Lung (tissue), 12 donors: Measurements from ENCODE around the gene CRYZ. TPM values are rescaled to one million over a fixed set of nuclear protein-coding genes. Genes with fewer than 3 reads are reported as not detected.

Experiments
- ATAC-seq: fragments of 200-7000 bp; cut with Tn5 transposase; one replicate; pipeline ENCODE4 v1.9.1; 2020; ENCODE audit warnings: moderate number of reproducible peaks; ENCODE audit not compliant: insufficient read depth, low FRiP score
- DNase-seq, 3 donors: peaks; one replicate each; pipeline ENCODE4 v3.0.0-alpha.2; 2013 to 2017
- H3K27ac ChIP-seq, 2 donors: one replicate each; pipeline ENCODE4 v1.5.1; 2013; ENCODE audit warnings: mild to moderate bottlenecking in 2 of 2, moderate library complexity in 2 of 2, control low read depth in 1 of 2, inconsistent platforms in 1 of 2, low read depth in 1 of 2, low read length in 1 of 2
- H3K27me3 ChIP-seq, 3 donors: one replicate each; pipeline ENCODE4 v1.5.1; 2013; ENCODE audit warnings: low read length in 2 of 3; ENCODE audit not compliant: control insufficient read depth in 3 of 3, insufficient read depth in 3 of 3
- H3K36me3 ChIP-seq, 4 donors: one replicate each; pipeline ENCODE4 v1.5.1; 2013; ENCODE audit warnings: low read length in 4 of 4, mild to moderate bottlenecking in 1 of 4, moderate library complexity in 1 of 4; ENCODE audit not compliant: control insufficient read depth in 4 of 4, insufficient read depth in 4 of 4
- H3K4me1 ChIP-seq, 5 donors: one replicate each; pipeline ENCODE4 v1.5.1; 2013; ENCODE audit warnings: low read length in 5 of 5, mild to moderate bottlenecking in 2 of 5, moderate library complexity in 1 of 5; ENCODE audit not compliant: control insufficient read depth in 5 of 5, insufficient read depth in 5 of 5
- H3K4me3 ChIP-seq: one replicate; pipeline ENCODE4 v1.5.1; 2013; ENCODE audit warnings: mild to moderate bottlenecking, control low read depth, moderate library complexity
- H3K9ac ChIP-seq, 2 donors: one replicate each; pipeline ENCODE4 v1.5.1; 2013; ENCODE audit warnings: low read length in 2 of 2, control low read depth in 1 of 2; ENCODE audit not compliant: insufficient read depth in 1 of 2
- H3K9me3 ChIP-seq, 4 donors: one replicate each; pipeline ENCODE4 v1.5.1; 2013; ENCODE audit warnings: low read length in 3 of 4, mild to moderate bottlenecking in 1 of 4, moderate library complexity in 1 of 4; ENCODE audit not compliant: control insufficient read depth in 4 of 4, insufficient read depth in 3 of 4
- WGBS, 2 donors: extraction: QIAGEN DNeasy Blood & Tissue Kit; methylation state at CpG; one replicate each; pipeline ENCODE4 v1.1.7; 2013; 5-methylcytosine and 5-hydroxymethylcytosine counted together
- polyA plus RNA-seq, 2 donors: library from polyadenylated mRNA; stranded (reverse); fragments of 200-250 nt; gene quantifications; one replicate each; pipeline ENCODE4 v1.2.1, GENCODE V29; 2013
- total RNA-seq, 2 donors: library from RNA; depleted of rRNA in 1 of 2; stranded (reverse); fragments of >200 nt in 1 of 2; gene quantifications; one replicate each; pipeline ENCODE4 v1.2.1, GENCODE V29; 2014 to 2021
- TF ChIP-seq, protein P1 (sequence below): IDR thresholded peaks from 2 replicates; pipeline ENCODE4 v1.5.1; 2012; ENCODE audit warnings: mild to moderate bottlenecking; ENCODE audit errors: control extremely low read depth, extremely low read depth
- donor health status: control.
- donor health status: control.
- donor health status: Bipolar disorder and iron deficiency.
- donor health status: healthy.
- donor health status: DM: yes; HTN: yes; CAD: no.

Gene CRYZ
- total and polyA plus RNA-seq, 4 donors: 10.9 to 55.9 (median 42.6) TPM

DNA sequence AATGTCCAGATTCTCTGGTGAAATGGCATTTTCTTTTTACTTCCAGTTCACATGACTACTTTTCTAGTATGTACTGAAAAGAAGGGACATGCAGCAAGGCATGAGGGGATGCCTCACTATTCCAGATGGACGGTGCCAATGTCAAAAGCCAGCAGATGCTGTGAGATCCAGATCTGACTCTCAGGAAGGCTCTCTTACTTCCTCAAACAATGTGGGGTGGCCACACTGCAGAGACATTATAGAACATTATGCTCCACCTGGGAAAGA, 17.7 kb downstream of the CRYZ start:
- no peaks in the 10 kb centered on the region for H3K4me1 ChIP-seq
- H3K27ac ChIP-seq: no peak overlapping the region
- 93 to 98% methylated on average over 1 of the region's 1 CpG for WGBS, 2 donors
- no peaks in the 10 kb centered on the region for H3K27me3 ChIP-seq
- H3K9me3 ChIP-seq: no peaks in the 10 kb centered on the region
- H3K4me3 ChIP-seq: no peak overlapping the region
- TF ChIP-seq, protein P1, sequence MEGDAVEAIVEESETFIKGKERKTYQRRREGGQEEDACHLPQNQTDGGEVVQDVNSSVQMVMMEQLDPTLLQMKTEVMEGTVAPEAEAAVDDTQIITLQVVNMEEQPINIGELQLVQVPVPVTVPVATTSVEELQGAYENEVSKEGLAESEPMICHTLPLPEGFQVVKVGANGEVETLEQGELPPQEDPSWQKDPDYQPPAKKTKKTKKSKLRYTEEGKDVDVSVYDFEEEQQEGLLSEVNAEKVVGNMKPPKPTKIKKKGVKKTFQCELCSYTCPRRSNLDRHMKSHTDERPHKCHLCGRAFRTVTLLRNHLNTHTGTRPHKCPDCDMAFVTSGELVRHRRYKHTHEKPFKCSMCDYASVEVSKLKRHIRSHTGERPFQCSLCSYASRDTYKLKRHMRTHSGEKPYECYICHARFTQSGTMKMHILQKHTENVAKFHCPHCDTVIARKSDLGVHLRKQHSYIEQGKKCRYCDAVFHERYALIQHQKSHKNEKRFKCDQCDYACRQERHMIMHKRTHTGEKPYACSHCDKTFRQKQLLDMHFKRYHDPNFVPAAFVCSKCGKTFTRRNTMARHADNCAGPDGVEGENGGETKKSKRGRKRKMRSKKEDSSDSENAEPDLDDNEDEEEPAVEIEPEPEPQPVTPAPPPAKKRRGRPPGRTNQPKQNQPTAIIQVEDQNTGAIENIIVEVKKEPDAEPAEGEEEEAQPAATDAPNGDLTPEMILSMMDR: no peak
- DNase-seq (no peak), ATAC-seq (no peak)
- no peak overlapping the region for H3K9ac ChIP-seq
- peaks cover 12 to 26% (median 16%) of the 10 kb centered on the region in 4 donors for H3K36me3 ChIP-seq

DNA sequence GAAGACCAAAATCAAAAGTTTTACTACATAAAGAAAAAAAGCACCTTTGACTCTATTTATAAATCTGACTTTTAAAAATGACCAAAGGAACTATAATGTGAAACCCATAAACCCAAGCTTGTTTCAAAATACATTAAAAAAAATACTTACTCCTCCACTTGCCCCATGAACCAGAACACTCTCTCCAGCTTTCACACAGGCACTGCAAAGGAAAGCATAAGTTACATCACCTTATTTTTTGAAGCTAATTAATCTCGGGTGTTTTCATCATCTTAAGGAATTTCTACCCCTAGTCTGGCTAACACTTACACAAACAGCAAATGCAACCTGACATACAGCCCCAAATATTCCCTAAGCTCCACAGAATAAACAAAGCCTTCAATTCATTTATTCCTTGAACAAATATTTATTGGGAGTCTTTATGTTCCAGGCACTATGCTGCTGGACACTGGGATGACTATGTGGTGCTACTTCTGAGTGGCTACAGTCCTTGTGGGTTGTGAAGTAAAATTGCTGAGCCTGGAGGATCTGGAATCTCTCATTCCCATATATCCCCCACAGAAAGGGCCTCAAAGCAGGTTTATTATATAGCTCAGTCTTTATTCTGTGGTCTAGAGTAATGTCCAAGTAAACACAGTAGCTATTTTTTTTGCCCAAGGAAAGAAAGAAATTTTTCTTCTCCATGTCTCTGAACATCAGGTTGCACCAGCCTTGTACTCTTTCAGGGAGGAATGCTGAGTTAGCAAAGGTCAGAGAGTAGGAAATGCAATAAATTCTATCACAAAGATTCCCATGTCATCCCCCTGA, 18.2 kb downstream of the CRYZ start:
- H3K9me3 ChIP-seq: no peaks in the 10 kb centered on the region
- no peak for DNase-seq
- no peak overlapping the region for H3K9ac ChIP-seq
- H3K27me3 ChIP-seq: no peaks in the 10 kb centered on the region
- no peak overlapping the region for H3K27ac ChIP-seq
- 79 to 82% methylated on average over 1 of the region's 1 CpG for WGBS, 2 donors
- ATAC-seq: no peak
- H3K36me3 ChIP-seq: peaks cover 10 to 26% (median 14%) of the 10 kb centered on the region in 4 donors
- TF ChIP-seq, protein P1: no peak
- no peak overlapping the region for H3K4me3 ChIP-seq
- no peaks in the 10 kb centered on the region for H3K4me1 ChIP-seq

DNA sequence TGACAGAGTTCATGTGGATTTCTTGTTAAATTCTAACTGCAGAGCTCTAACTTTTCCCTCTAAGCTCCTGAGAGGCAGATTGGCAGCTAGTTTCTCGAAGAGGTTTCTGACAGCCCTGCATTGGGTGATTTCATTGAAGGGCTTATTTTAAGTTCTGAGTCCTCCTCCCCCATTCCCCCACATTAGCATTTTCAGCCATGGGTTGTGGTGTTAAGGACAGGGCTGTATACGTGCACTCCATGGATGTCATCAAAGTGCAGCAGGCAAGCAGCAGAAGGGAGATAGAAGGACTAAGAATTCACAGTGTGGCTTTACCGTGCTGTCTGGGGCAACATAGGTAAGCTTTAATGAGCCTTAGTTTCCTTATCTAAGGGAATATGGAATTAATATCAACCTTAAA, 19.0 kb downstream of the CRYZ start:
- peaks cover 7 to 30% (median 13%) of the 10 kb centered on the region in 4 donors for H3K36me3 ChIP-seq
- no peak for ATAC-seq
- no peak overlapping the region for H3K4me3 ChIP-seq
- DNase-seq: no peak
- 88 to 93% methylated on average over 3 of the region's 3 CpGs for WGBS, 2 donors
- H3K9me3 ChIP-seq: no peaks in the 10 kb centered on the region
- no peaks in the 10 kb centered on the region for H3K27me3 ChIP-seq
- H3K27ac ChIP-seq: no peak overlapping the region
- no peaks in the 10 kb centered on the region for H3K4me1 ChIP-seq
- TF ChIP-seq, protein P1: no peak
- H3K9ac ChIP-seq: no peak overlapping the region

DNA sequence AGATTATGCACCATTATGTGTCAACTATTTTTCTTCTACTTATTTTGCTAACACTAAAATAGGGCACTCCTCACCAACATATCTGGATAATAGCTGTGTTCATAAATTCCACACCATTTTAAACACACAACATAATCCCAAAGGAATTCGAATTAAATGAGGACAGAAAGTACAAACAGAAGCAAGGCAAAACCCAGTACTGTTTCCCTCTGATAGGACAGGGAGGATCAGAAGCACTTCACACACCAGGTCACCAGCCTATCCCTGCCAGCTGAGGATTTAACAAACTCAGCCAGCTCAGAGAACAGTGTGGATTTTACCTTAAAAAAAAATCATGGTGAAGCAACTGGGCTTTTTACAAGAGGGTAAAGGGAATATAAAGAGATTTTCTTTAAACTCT, 20.0 kb downstream of the CRYZ start:
- Histone ChIP-seq H3K4me1 (no peaks in the 10 kb centered on the region), H3K36me3 (peaks cover 7 to 25% (median 9%) of the 10 kb centered on the region in 4 donors), H3K9ac (no peak overlapping the region), H3K27ac (no peak overlapping the region), H3K4me3 (no peak overlapping the region), H3K27me3 (no peaks in the 10 kb centered on the region), H3K9me3 (no peaks in the 10 kb centered on the region)
- WGBS, 2 donors: 56 to 73% methylated on average over 1 of the region's 1 CpG
- no peak for DNase-seq
- no peak for ATAC-seq
- TF ChIP-seq, protein P1: no peak
